Spleen (tissue), 7 donors: ENCODE data around the gene TMED8.

ENCODE experiments used
- POLR2A ChIP-seq, 3 donors: fragments of 450-650 bp; IDR thresholded peaks; one replicate each; pipeline ENCODE4 v1.5.1; 2017; ENCODE audit warnings: antibody characterized with exemption in 3 of 3, mild to moderate bottlenecking in 1 of 3
- POLR2AphosphoS5 ChIP-seq, 3 donors: sonication (generic); formaldehyde crosslinking; IDR thresholded peaks; one replicate each; pipeline ENCODE4 v1.5.1; 2017; ENCODE audit warnings: antibody characterized with exemption in 3 of 3
- TF ChIP-seq, protein P1 (sequence below), 11 experiments: fragments of 200-600 bp in 7 of 11; fragments of 450-650 bp in 4 of 11; sonication (generic) in 4 of 11; IDR thresholded peaks in 8 of 11; conservative IDR thresholded peaks in 3 of 11; 1 replicate in 7 of 11; 2 replicates in 4 of 11; pipeline versions ENCODE4 v1.4.0 to v1.8.0; 2016 to 2021; ENCODE audit warnings: antibody characterized with exemption in 11 of 11, inconsistent platforms in 4 of 11, mild to moderate bottlenecking in 1 of 11
- donor health status: DM: no; HTN: no; CAD: no; lungs with moderate emphysema.
- donor health status: DM: no; HTN: no; CAD: no.
- donor health status: DM: no; HTN: no; CAD: no.

DNA sequence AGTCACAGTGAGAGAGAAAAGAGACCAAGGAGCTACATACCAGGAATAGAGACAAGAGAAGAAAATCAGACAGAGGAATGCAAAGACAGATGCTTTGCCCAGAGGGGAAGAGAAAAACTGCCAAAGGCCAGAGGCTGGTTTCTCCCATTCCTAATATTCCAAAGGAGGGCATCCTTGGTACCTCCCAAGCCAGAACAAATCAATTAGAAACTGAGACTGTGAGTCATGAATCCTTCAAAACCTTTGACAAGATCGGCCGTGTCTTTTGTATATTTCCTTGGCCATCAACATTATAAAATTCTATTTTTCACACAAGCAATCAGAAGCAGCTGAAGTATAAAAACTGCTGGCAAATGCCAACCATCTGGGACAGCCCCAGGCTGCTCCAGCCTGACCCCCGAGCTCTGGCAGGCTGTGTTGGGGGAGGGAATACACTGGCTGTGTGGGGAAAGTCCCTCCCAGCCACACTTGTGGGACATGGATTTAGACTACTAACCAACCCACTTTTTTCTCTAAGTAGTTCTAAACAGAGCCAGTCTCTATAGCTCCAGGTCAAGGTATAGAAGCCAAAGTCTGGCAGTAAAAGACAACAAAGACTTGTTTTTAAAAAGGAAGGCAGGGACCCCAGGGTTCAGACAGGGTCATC lies 69.9 kb downstream of the TMED8 start:
- TF ChIP-seq, protein P1, sequence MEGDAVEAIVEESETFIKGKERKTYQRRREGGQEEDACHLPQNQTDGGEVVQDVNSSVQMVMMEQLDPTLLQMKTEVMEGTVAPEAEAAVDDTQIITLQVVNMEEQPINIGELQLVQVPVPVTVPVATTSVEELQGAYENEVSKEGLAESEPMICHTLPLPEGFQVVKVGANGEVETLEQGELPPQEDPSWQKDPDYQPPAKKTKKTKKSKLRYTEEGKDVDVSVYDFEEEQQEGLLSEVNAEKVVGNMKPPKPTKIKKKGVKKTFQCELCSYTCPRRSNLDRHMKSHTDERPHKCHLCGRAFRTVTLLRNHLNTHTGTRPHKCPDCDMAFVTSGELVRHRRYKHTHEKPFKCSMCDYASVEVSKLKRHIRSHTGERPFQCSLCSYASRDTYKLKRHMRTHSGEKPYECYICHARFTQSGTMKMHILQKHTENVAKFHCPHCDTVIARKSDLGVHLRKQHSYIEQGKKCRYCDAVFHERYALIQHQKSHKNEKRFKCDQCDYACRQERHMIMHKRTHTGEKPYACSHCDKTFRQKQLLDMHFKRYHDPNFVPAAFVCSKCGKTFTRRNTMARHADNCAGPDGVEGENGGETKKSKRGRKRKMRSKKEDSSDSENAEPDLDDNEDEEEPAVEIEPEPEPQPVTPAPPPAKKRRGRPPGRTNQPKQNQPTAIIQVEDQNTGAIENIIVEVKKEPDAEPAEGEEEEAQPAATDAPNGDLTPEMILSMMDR (IDR thresholded peaks at IDR 0.05 in 8 of 11, conservative IDR thresholded peaks at IDR 0.05 in 3 of 11): no peak
- TF ChIP-seq POLR2A (IDR thresholded peaks at IDR 0.05) (no peak), POLR2AphosphoS5 (IDR thresholded peaks at IDR 0.05) (no peak)
